Ishikawa (cell line): ENCODE results near the gene PROX2.

Source experiments
- CEBPB ChIP-seq: IDR thresholded peaks from 2 replicates; pipeline ENCODE4 v1.6.1; 2012
- EP300 ChIP-seq: IDR thresholded peaks from 2 replicates; pipeline ENCODE4 v1.6.1; 2012; ENCODE audit warnings: borderline replicate concordance
- MAX ChIP-seq: IDR thresholded peaks from 2 replicates; pipeline ENCODE4 v1.6.1; 2012
- NFIC ChIP-seq: IDR thresholded peaks from 2 replicates; pipeline ENCODE4 v1.6.1; 2012
- RAD21 ChIP-seq: IDR thresholded peaks from 2 replicates; pipeline ENCODE4 v1.6.1; 2012; ENCODE audit warnings: low read depth
- REST ChIP-seq: IDR thresholded peaks from 2 replicates; pipeline ENCODE4 v1.6.1; 2012; ENCODE audit warnings: low read depth, mild to moderate bottlenecking
- TAF1 ChIP-seq: IDR thresholded peaks from 2 replicates; pipeline ENCODE4 v1.6.1; 2012; ENCODE audit warnings: low read depth, mild to moderate bottlenecking
- USF1 ChIP-seq: IDR thresholded peaks from 2 replicates; pipeline ENCODE4 v1.6.1; 2012
- YY1 ChIP-seq: IDR thresholded peaks from 2 replicates; pipeline ENCODE4 v1.6.1; 2012; ENCODE audit warnings: low read depth
- ZBTB7A ChIP-seq: IDR thresholded peaks from 2 replicates; pipeline ENCODE4 v1.6.1; 2012; ENCODE audit warnings: low read depth

- TF ChIP-seq CEBPB (no peak), EP300 (no peak), REST (no peak), NFIC (no peak), MAX (no peak), RAD21 (no peak), TAF1 (no peak), USF1 (no peak), ZBTB7A (no peak), YY1 (no peak)
These were observed 39.5 kb downstream of the PROX2 start for GRCh38 chr14:74836251-74836960.
